ENCODE measurements around the gene STXBP5.

DNA sequence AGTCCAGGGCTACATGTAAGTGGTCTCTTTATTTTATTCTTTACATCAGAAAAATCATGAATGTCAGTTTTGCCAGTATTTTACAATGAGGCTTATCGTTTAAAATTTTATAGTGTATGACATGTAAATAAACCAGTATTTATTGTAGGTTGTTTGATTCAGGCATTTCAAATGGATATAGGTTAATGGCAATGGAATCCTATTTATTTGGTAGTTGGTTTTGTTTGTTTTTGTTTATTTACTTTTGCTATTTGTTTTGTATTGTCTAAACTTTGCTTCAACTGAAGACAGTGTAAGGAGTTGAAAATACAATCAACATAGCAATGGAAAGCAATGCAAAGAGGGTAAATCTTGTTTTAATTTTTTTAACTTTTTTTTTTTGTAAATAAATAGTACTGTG is 185.2 kb downstream of the STXBP5 start:
- TF ChIP-seq POLR2A (IDR thresholded peaks at IDR 0.05; ENCODE audit: low read length) (no peak), GATA1 (IDR thresholded peaks at IDR 0.05; ENCODE audit: low read depth, low read length) (no peak)
